Liver (tissue), 9 donors: Measurements from ENCODE around the gene TNFRSF8. TPM values are rescaled to one million over a fixed set of nuclear protein-coding genes. Genes with fewer than 3 reads are reported as not detected.

Experiments used
- DNase-seq: peaks from one replicate; pipeline ENCODE4 v3.0.0-alpha.2; 2017; ENCODE audit warnings: low spot score
- H3K27ac ChIP-seq, 2 donors: one replicate each; pipeline ENCODE4 v1.7.0; 2013; ENCODE audit warnings: inconsistent platforms in 2 of 2, low read length in 2 of 2, control low read depth in 1 of 2, low read depth in 1 of 2, mild to moderate bottlenecking in 1 of 2
- H3K27me3 ChIP-seq, 4 donors: one replicate each; pipeline versions ENCODE4 v1.6.1 to v1.7.0; 2013; ENCODE audit warnings: low read length in 3 of 4, inconsistent platforms in 1 of 4, mild to moderate bottlenecking in 1 of 4, moderate library complexity in 1 of 4; ENCODE audit not compliant: control insufficient read depth in 4 of 4, insufficient read depth in 4 of 4
- H3K36me3 ChIP-seq, 4 donors: one replicate each; pipeline versions ENCODE4 v1.6.1 to v1.7.0; 2013; ENCODE audit warnings: low read length in 3 of 4, mild to moderate bottlenecking in 3 of 4, low read depth in 1 of 4, moderate library complexity in 1 of 4; ENCODE audit not compliant: control insufficient read depth in 4 of 4, insufficient read depth in 3 of 4
- H3K4me1 ChIP-seq, 4 donors: one replicate each; pipeline versions ENCODE4 v1.6.1 to v1.7.0; 2013; ENCODE audit warnings: low read length in 3 of 4, mild to moderate bottlenecking in 3 of 4, moderate library complexity in 1 of 4; ENCODE audit not compliant: control insufficient read depth in 4 of 4, insufficient read depth in 4 of 4
- H3K4me3 ChIP-seq, 3 donors: one replicate each; pipeline versions ENCODE4 v1.6.1 to v1.7.0; 2013; ENCODE audit warnings: low read length in 3 of 3, control low read depth in 1 of 3, low read depth in 1 of 3, mild to moderate bottlenecking in 1 of 3
- H3K9ac ChIP-seq, 2 donors: one replicate each; pipeline ENCODE4 v1.7.0; 2013; ENCODE audit warnings: low read length in 2 of 2, mild to moderate bottlenecking in 2 of 2, moderate library complexity in 2 of 2, control low read depth in 1 of 2, low read depth in 1 of 2
- H3K9me3 ChIP-seq, 4 donors: one replicate each; pipeline versions ENCODE4 v1.6.1 to v1.7.0; 2013; ENCODE audit warnings: low read length in 3 of 4; ENCODE audit not compliant: control insufficient read depth in 4 of 4
- FOXA1 ChIP-seq: IDR thresholded peaks from 2 replicates; pipeline ENCODE4 v1.6.1; 2016; ENCODE audit warnings: antibody characterized with exemption
- FOXA2 ChIP-seq: IDR thresholded peaks from 2 replicates; pipeline ENCODE4 v1.6.1; 2016; ENCODE audit warnings: antibody characterized with exemption
- GABPA ChIP-seq, 2 donors: IDR thresholded peaks in 1 of 2; conservative IDR thresholded peaks in 1 of 2; 2 replicates each; pipeline ENCODE4 v1.6.1; 2016; ENCODE audit warnings: antibody characterized with exemption in 2 of 2, mild to moderate bottlenecking in 1 of 2, moderate library complexity in 1 of 2
- HNF4A ChIP-seq, 2 donors: conservative IDR thresholded peaks; 2 replicates each; pipeline ENCODE4 v1.6.1; 2016; ENCODE audit warnings: antibody characterized with exemption in 2 of 2, mild to moderate bottlenecking in 2 of 2
- JUND ChIP-seq, 2 donors: IDR thresholded peaks; 2 replicates each; pipeline ENCODE4 v1.6.1; 2016; ENCODE audit warnings: antibody characterized with exemption in 2 of 2
- NR2F2 ChIP-seq: IDR thresholded peaks from 2 replicates; pipeline ENCODE4 v1.6.1; 2016; ENCODE audit warnings: antibody characterized with exemption
- RAD21 ChIP-seq, 2 donors: IDR thresholded peaks; 2 replicates each; pipeline ENCODE4 v1.6.1; 2016; ENCODE audit warnings: antibody characterized with exemption in 2 of 2, mild to moderate bottlenecking in 2 of 2
- SP1 ChIP-seq: IDR thresholded peaks from 2 replicates; pipeline ENCODE4 v1.6.1; 2018; ENCODE audit warnings: antibody characterized with exemption, mild to moderate bottlenecking
- TAF1 ChIP-seq: conservative IDR thresholded peaks from 2 replicates; pipeline ENCODE4 v1.6.1; 2016; ENCODE audit warnings: antibody characterized with exemption, mild to moderate bottlenecking
- YY1 ChIP-seq: IDR thresholded peaks from 2 replicates; pipeline ENCODE4 v1.6.1; 2016; ENCODE audit warnings: antibody characterized with exemption, mild to moderate bottlenecking
- WGBS: extraction: QIAGEN DNeasy Blood & Tissue Kit; methylation state at CpG from one replicate; pipeline ENCODE4 v1.1.7; 2013; 5-methylcytosine and 5-hydroxymethylcytosine counted together
- polyA plus RNA-seq, 2 donors: library from polyadenylated mRNA; stranded (reverse) in 1 of 2; unstranded in 1 of 2; fragments of 200-250 nt in 1 of 2; fragments of >200 nt in 1 of 2; fragmentation: Nextera tagmentation in 1 of 2; extraction: Ambion mirVana in 1 of 2; gene quantifications; one replicate each; pipeline versions ENCODE4 v1.2.1 to v1.2.3, GENCODE V29; 2013 to 2015
- total RNA-seq, 2 donors: library from RNA; depleted of rRNA; stranded (reverse); fragments of >200 nt; gene quantifications; one replicate each; pipeline ENCODE4 v1.2.3, GENCODE V29; 2014
- TF ChIP-seq, protein P1 (sequence below): IDR thresholded peaks from 2 replicates; pipeline ENCODE4 v1.6.1; 2016; ENCODE audit warnings: antibody characterized with exemption
- TF ChIP-seq, protein P2 (sequence below): IDR thresholded peaks from 2 replicates; pipeline ENCODE4 v1.6.1; 2016; ENCODE audit warnings: antibody characterized with exemption, mild to moderate bottlenecking
- TF ChIP-seq, protein P3 (sequence below): IDR thresholded peaks from 2 replicates; pipeline ENCODE4 v1.6.1; 2016; ENCODE audit warnings: antibody characterized with exemption
- TF ChIP-seq, protein P4 (sequence below): fragments of 150-350 bp; IDR thresholded peaks from 2 replicates; pipeline ENCODE4 v1.5.1; 2017; ENCODE audit warnings: improper control_type of control experiment, low read depth, low read length; ENCODE audit not compliant: missing input control
- TF ChIP-seq, protein P5 (sequence below): IDR thresholded peaks from 2 replicates; pipeline ENCODE4 v1.6.1; 2016; ENCODE audit warnings: antibody characterized with exemption
- donor health status: healthy.
- donor health status: healthy.
- donor health status: healthy.
- donor health status: healthy.
- donor health status: healthy.

Gene TNFRSF8
- total and polyA plus RNA-seq, 4 donors = 0.08 to 0.19 (median 0.12) TPM

DNA sequence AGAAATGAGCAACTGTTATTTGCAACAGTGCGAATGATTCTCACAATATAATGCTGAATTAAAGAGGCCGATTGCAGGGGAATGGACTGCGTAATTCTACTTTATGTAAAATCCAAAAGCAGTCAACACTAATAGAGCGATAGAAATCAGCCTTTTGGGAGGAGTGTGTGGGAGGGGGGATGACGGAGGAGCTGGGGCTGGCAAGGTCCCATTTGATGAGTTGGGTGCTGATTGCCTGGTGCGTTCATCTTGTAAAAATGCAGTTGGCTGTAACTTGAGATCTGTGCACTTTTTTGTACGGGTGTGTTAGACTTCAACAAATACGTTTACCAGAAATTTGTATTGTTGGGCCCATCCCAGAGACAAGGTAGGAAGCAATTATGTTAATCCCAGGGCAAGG lies 20.7 kb downstream of the TNFRSF8 start (continued):
- TF ChIP-seq, protein P1, sequence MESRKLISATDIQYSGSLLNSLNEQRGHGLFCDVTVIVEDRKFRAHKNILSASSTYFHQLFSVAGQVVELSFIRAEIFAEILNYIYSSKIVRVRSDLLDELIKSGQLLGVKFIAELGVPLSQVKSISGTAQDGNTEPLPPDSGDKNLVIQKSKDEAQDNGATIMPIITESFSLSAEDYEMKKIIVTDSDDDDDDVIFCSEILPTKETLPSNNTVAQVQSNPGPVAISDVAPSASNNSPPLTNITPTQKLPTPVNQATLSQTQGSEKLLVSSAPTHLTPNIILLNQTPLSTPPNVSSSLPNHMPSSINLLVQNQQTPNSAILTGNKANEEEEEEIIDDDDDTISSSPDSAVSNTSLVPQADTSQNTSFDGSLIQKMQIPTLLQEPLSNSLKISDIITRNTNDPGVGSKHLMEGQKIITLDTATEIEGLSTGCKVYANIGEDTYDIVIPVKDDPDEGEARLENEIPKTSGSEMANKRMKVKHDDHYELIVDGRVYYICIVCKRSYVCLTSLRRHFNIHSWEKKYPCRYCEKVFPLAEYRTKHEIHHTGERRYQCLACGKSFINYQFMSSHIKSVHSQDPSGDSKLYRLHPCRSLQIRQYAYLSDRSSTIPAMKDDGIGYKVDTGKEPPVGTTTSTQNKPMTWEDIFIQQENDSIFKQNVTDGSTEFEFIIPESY = no peak
- no peak for TF ChIP-seq FOXA2

DNA sequence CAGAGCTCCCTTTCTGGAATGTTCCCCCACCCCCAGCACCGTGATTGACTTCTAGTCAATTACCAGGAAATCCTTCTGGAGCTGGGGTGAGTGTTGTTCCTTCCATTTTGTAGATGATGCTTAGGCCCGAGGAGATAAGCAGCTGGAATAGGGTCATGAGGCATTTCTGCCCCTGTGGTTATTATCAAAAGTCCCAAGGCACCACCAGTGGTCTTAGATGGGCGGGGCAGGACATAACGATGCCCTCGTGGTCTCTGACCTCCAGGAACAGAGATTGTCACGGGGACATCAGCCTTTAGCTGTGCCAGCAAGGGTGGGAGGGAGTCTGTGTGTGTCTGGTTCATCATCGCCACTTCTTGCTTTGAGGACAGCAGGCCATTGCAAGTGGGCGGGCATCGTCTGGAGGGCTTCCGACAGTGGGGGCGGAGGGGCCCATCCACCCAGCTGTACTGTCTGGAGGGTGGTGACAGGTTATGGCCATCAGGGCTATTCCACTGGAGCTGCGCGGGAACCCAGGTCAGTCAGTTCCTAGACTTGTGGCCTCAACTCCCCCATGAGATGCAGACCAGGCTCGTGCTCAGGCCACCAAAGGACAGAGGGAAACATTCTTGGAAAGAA lies 22.6 kb downstream of the TNFRSF8 start:
- no peak overlapping the region for H3K4me3 ChIP-seq
- H3K36me3 ChIP-seq = no peaks in the 10 kb centered on the region
- no peak for DNase-seq
- no peak overlapping the region for H3K27ac ChIP-seq
- TF ChIP-seq NR2F2 = no peak
- TF ChIP-seq, protein P2, sequence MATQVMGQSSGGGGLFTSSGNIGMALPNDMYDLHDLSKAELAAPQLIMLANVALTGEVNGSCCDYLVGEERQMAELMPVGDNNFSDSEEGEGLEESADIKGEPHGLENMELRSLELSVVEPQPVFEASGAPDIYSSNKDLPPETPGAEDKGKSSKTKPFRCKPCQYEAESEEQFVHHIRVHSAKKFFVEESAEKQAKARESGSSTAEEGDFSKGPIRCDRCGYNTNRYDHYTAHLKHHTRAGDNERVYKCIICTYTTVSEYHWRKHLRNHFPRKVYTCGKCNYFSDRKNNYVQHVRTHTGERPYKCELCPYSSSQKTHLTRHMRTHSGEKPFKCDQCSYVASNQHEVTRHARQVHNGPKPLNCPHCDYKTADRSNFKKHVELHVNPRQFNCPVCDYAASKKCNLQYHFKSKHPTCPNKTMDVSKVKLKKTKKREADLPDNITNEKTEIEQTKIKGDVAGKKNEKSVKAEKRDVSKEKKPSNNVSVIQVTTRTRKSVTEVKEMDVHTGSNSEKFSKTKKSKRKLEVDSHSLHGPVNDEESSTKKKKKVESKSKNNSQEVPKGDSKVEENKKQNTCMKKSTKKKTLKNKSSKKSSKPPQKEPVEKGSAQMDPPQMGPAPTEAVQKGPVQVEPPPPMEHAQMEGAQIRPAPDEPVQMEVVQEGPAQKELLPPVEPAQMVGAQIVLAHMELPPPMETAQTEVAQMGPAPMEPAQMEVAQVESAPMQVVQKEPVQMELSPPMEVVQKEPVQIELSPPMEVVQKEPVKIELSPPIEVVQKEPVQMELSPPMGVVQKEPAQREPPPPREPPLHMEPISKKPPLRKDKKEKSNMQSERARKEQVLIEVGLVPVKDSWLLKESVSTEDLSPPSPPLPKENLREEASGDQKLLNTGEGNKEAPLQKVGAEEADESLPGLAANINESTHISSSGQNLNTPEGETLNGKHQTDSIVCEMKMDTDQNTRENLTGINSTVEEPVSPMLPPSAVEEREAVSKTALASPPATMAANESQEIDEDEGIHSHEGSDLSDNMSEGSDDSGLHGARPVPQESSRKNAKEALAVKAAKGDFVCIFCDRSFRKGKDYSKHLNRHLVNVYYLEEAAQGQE = no peak
- TF ChIP-seq, protein P3, sequence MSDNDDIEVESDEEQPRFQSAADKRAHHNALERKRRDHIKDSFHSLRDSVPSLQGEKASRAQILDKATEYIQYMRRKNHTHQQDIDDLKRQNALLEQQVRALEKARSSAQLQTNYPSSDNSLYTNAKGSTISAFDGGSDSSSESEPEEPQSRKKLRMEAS = no peak
- no peak for TF ChIP-seq HNF4A (conservative IDR thresholded peaks at IDR 0.05)
- no peak for TF ChIP-seq SP1
- TF ChIP-seq GABPA (IDR thresholded peaks at IDR 0.05 in 1 of 2, conservative IDR thresholded peaks at IDR 0.05 in 1 of 2) = no peak
- TF ChIP-seq YY1 = no peak
- H3K4me1 ChIP-seq = no peaks in the 10 kb centered on the region
- 78% methylated on average over 14 of the region's 14 CpGs for WGBS
- no peaks in the 10 kb centered on the region for H3K9me3 ChIP-seq
- H3K9ac ChIP-seq = no peak overlapping the region
- H3K27me3 ChIP-seq = no peaks in the 10 kb centered on the region

DNA sequence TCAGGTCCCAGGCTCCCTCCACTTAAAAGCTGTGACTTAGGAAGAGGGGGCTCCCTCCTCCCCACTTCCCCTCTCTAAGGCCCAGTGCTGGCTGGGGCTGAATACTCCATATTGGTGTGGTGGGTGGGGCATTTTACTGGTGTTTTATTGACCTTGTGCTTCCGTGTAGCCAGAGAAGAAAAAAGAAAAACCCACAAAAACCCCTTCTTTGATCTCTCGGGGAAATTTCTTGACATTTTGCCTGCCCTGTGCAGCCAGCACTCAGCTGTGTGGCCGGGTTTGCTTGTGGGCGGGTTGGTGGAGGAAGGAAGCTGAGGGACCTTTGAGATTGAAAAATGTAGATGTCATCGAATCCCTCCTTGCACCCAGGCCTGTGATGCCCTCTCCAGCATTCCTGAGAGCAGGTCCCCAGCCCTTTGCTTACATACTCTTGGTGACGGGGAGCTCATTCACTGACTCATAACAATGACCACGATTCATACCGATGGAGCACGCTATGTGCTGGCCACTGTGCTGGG lies 24.8 kb downstream of the TNFRSF8 start:
- H3K27ac ChIP-seq = no peak overlapping the region
- WGBS = 66% methylated on average over 9 of the region's 9 CpGs
- H3K9ac ChIP-seq = no peak overlapping the region
- no peaks in the 10 kb centered on the region for H3K9me3 ChIP-seq
- H3K4me3 ChIP-seq = no peak overlapping the region
- no peaks in the 10 kb centered on the region for H3K4me1 ChIP-seq
- no peaks in the 10 kb centered on the region for H3K36me3 ChIP-seq
- no peaks in the 10 kb centered on the region for H3K27me3 ChIP-seq
- no peak for DNase-seq
- TF ChIP-seq, protein P1 = no peak
- no peak for TF ChIP-seq HNF4A (conservative IDR thresholded peaks at IDR 0.05)
- TF ChIP-seq JUND (IDR thresholded peaks at IDR 0.05) = no peak
- no peak for TF ChIP-seq FOXA1
- TF ChIP-seq, protein P4, sequence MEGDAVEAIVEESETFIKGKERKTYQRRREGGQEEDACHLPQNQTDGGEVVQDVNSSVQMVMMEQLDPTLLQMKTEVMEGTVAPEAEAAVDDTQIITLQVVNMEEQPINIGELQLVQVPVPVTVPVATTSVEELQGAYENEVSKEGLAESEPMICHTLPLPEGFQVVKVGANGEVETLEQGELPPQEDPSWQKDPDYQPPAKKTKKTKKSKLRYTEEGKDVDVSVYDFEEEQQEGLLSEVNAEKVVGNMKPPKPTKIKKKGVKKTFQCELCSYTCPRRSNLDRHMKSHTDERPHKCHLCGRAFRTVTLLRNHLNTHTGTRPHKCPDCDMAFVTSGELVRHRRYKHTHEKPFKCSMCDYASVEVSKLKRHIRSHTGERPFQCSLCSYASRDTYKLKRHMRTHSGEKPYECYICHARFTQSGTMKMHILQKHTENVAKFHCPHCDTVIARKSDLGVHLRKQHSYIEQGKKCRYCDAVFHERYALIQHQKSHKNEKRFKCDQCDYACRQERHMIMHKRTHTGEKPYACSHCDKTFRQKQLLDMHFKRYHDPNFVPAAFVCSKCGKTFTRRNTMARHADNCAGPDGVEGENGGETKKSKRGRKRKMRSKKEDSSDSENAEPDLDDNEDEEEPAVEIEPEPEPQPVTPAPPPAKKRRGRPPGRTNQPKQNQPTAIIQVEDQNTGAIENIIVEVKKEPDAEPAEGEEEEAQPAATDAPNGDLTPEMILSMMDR = no peak
- TF ChIP-seq NR2F2 = no peak
- no peak for TF ChIP-seq RAD21 (IDR thresholded peaks at IDR 0.05)
- TF ChIP-seq, protein P3 = no peak
- TF ChIP-seq, protein P5, sequence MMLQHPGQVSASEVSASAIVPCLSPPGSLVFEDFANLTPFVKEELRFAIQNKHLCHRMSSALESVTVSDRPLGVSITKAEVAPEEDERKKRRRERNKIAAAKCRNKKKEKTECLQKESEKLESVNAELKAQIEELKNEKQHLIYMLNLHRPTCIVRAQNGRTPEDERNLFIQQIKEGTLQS = no peak
- no peak for TF ChIP-seq YY1
- no peak for TF ChIP-seq TAF1
- no peak for TF ChIP-seq FOXA2
